GM23338 (cell line): ENCODE results near the gene LRRC38. TPM values are rescaled to one million over a fixed set of nuclear protein-coding genes. Genes with fewer than 3 reads are reported as not detected.

Source experiments
- ATAC-seq: fragments of 200-7000 bp; cut with Tn5 transposase; 3 replicates; pipeline ENCODE4 v1.9.1; 2020
- DNase-seq: peaks from one replicate; pipeline ENCODE4 v3.0.0-alpha.2; 2015; ENCODE audit warnings: low spot score
- H2AFZ ChIP-seq: fragments of 200-600 bp; sonication (generic); 2 replicates; pipeline ENCODE4 v1.8.0; 2016; ENCODE audit warnings: antibody characterized with exemption, mild to moderate bottlenecking, moderate library complexity
- H3F3A ChIP-seq: fragments of 200-600 bp; sonication (generic); replicated peaks from 2 replicates; pipeline ENCODE4 v1.8.0; 2017; ENCODE audit warnings: antibody characterized with exemption, mixed run types, low read depth
- H3K27ac ChIP-seq: fragments of 200-600 bp; sonication (generic); 2 replicates; pipeline ENCODE4 v1.6.1; 2016; ENCODE audit warnings: low read depth
- H3K27me3 ChIP-seq: fragments of 200-600 bp; sonication (generic); 2 replicates; pipeline ENCODE4 v1.8.0; 2016; ENCODE audit warnings: mild to moderate bottlenecking, mixed run types, moderate library complexity; ENCODE audit not compliant: insufficient read depth
- H3K36me3 ChIP-seq: fragments of 200-600 bp; sonication (generic); 2 replicates; pipeline ENCODE4 v1.8.0; 2016; ENCODE audit warnings: mild to moderate bottlenecking; ENCODE audit not compliant: insufficient read depth
- H3K4me1 ChIP-seq: fragments of 200-600 bp; sonication (generic); 2 replicates; pipeline ENCODE4 v1.8.0; 2016; ENCODE audit warnings: mild to moderate bottlenecking, moderate library complexity; ENCODE audit not compliant: insufficient read depth
- H3K4me2 ChIP-seq: fragments of 200-600 bp; sonication (generic); 2 replicates; pipeline ENCODE4 v1.7.1; 2017; ENCODE audit warnings: mixed run types
- H3K4me3 ChIP-seq: fragments of 200-600 bp; sonication (generic); 2 replicates; pipeline ENCODE4 v1.6.1; 2016; ENCODE audit warnings: mixed run types
- H3K79me2 ChIP-seq: fragments of 200-600 bp; sonication (generic); replicated peaks from 2 replicates; pipeline ENCODE4 v1.8.0; 2017; ENCODE audit warnings: mild to moderate bottlenecking; ENCODE audit not compliant: insufficient read depth
- H3K9me2 ChIP-seq: fragments of 200-600 bp; sonication (generic); 2 replicates; pipeline ENCODE4 v1.8.0; 2017; ENCODE audit not compliant: insufficient read depth
- H4K20me1 ChIP-seq: fragments of 200-600 bp; sonication (generic); replicated peaks from 2 replicates; pipeline ENCODE4 v1.8.0; 2017; ENCODE audit warnings: mild to moderate bottlenecking; ENCODE audit not compliant: insufficient read depth
- H3K27ac Mint-ChIP-seq: 2 replicates; pipeline ENCODE4 v1.8.0; 2020; ENCODE audit warnings: inconsistent platforms, mild to moderate bottlenecking, moderate library complexity, mixed read lengths
- H3K27me3 Mint-ChIP-seq: 3 replicates; pipeline ENCODE4 v1.8.0; 2022; ENCODE audit warnings: low read depth, mild to moderate bottlenecking, moderate library complexity, mixed read lengths, inconsistent platforms; ENCODE audit not compliant: insufficient read depth, poor library complexity
- H3K36me3 Mint-ChIP-seq: 3 replicates; pipeline ENCODE4 v1.8.0; 2021; ENCODE audit warnings: low read depth, mild to moderate bottlenecking, inconsistent platforms, moderate library complexity, mixed read lengths
- H3K4me1 Mint-ChIP-seq: 3 replicates; pipeline ENCODE4 v1.8.0; 2020; ENCODE audit warnings: mild to moderate bottlenecking, inconsistent platforms, mixed read lengths
- H3K4me3 Mint-ChIP-seq: 3 replicates; pipeline ENCODE4 v1.8.0; 2021; ENCODE audit warnings: moderate library complexity, mild to moderate bottlenecking, inconsistent platforms, mixed read lengths
- H3K9me3 Mint-ChIP-seq: 3 replicates; pipeline ENCODE4 v1.8.0; 2020; ENCODE audit warnings: moderate library complexity, mild to moderate bottlenecking, inconsistent platforms, mixed read lengths
- CREB1 ChIP-seq: fragments of 250-450 bp; sonication (Bioruptor Pico); IDR thresholded peaks from 2 replicates; pipeline ENCODE4 v1.5.0; 2020; ENCODE audit warnings: low read depth, mild to moderate bottlenecking, moderate library complexity
- CTCF ChIP-seq, 2 experiments: fragments of 200-600 bp in 1 of 2; sonication (generic) in 1 of 2; conservative IDR thresholded peaks; 2 replicates each; pipeline versions ENCODE4 v1.5.1 to v1.6.1; 2016 to 2017; ENCODE audit warnings: antibody characterized with exemption in 2 of 2, low read depth in 2 of 2, mild to moderate bottlenecking in 2 of 2, moderate library complexity in 1 of 2
- EZH2 ChIP-seq: fragments of 200-600 bp; sonication (generic); IDR thresholded peaks from one replicate; pipeline ENCODE4 v1.8.0; 2017; ENCODE audit warnings: antibody characterized with exemption, mild to moderate bottlenecking, low read depth; ENCODE audit not compliant: unreplicated experiment
- EZH2phosphoT487 ChIP-seq: fragments of 200-600 bp; sonication (generic); IDR thresholded peaks from one replicate; pipeline ENCODE4 v1.8.1; 2018; ENCODE audit warnings: antibody characterized with exemption; ENCODE audit not compliant: unreplicated experiment
- JUNB ChIP-seq: IDR thresholded peaks from one replicate; pipeline ENCODE4 v1.6.1; 2016; ENCODE audit warnings: antibody characterized with exemption; ENCODE audit not compliant: unreplicated experiment
- NANOG ChIP-seq: IDR thresholded peaks from 2 replicates; pipeline ENCODE4 v1.6.1; 2016; ENCODE audit warnings: antibody characterized with exemption, borderline replicate concordance
- POLR2AphosphoS5 ChIP-seq: IDR thresholded peaks from 2 replicates; pipeline ENCODE4 v1.6.1; 2016; ENCODE audit warnings: antibody characterized with exemption, low read depth
- STAT1 ChIP-seq: IDR thresholded peaks from one replicate; pipeline ENCODE4 v1.6.1; 2016; ENCODE audit warnings: antibody characterized with exemption; ENCODE audit not compliant: unreplicated experiment
- ZNF114 ChIP-seq: fragments of 250-450 bp; sonication (Bioruptor Pico); IDR thresholded peaks from 2 replicates; pipeline ENCODE4 v1.5.0; 2020; ENCODE audit warnings: mild to moderate bottlenecking, moderate library complexity
- ZNF331 ChIP-seq: fragments of 250-450 bp; sonication (Bioruptor Pico); IDR thresholded peaks from 2 replicates; pipeline ENCODE4 v1.5.0; 2020; ENCODE audit warnings: low read depth, mild to moderate bottlenecking, moderate library complexity
- polyA plus RNA-seq: library from polyadenylated mRNA; unstranded; fragments of >200 nt; fragmentation: Nextera tagmentation; extraction: Ambion mirVana; gene quantifications from 2 replicates; pipeline ENCODE4 v1.2.1, GENCODE V29; 2016
- total RNA-seq: library from RNA; depleted of rRNA; stranded (reverse); fragments of >200 nt; shearing (Covaris generic); gene quantifications from 2 replicates; pipeline ENCODE4 v1.2.3, GENCODE V29; 2014
- TF ChIP-seq, protein P1 (sequence below): IDR thresholded peaks from one replicate; pipeline ENCODE4 v1.6.1; 2018; ENCODE audit warnings: antibody characterized with exemption; ENCODE audit not compliant: unreplicated experiment
- TF ChIP-seq, protein P2 (sequence below): IDR thresholded peaks from 2 replicates; pipeline ENCODE4 v1.6.1; 2016; ENCODE audit warnings: antibody characterized with exemption

The LRRC38 gene
- total and polyA plus RNA-seq, 2 experiments from 2014 or later, result 0.17 TPM; not detected in 1

DNA sequence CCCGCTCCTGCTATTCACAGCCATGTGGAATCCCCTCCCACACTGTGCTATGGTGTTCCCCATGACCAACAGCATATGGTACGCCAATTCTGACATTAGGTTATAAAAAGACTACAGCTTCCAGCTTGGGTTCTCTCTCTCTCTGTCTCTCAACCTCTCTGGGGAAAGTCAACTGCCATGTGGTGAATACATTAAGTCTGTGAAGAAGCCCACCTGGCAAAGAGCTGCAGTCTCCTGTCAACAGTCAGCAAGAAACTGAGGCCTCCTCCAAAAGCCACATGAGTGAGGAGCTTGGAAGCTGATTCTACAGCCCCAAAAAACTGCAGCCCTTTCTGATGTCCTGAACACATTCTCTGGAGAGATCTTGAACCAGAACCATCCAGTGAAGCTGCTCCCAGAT lies 25.0 kb upstream of the LRRC38 start (continued):
- TF ChIP-seq ZNF331 (CRISPR knock-in tag) (no peak), ZNF114 (CRISPR knock-in tag) (no peak), NANOG (no peak), EZH2 (no peak)
- TF ChIP-seq, protein P1, sequence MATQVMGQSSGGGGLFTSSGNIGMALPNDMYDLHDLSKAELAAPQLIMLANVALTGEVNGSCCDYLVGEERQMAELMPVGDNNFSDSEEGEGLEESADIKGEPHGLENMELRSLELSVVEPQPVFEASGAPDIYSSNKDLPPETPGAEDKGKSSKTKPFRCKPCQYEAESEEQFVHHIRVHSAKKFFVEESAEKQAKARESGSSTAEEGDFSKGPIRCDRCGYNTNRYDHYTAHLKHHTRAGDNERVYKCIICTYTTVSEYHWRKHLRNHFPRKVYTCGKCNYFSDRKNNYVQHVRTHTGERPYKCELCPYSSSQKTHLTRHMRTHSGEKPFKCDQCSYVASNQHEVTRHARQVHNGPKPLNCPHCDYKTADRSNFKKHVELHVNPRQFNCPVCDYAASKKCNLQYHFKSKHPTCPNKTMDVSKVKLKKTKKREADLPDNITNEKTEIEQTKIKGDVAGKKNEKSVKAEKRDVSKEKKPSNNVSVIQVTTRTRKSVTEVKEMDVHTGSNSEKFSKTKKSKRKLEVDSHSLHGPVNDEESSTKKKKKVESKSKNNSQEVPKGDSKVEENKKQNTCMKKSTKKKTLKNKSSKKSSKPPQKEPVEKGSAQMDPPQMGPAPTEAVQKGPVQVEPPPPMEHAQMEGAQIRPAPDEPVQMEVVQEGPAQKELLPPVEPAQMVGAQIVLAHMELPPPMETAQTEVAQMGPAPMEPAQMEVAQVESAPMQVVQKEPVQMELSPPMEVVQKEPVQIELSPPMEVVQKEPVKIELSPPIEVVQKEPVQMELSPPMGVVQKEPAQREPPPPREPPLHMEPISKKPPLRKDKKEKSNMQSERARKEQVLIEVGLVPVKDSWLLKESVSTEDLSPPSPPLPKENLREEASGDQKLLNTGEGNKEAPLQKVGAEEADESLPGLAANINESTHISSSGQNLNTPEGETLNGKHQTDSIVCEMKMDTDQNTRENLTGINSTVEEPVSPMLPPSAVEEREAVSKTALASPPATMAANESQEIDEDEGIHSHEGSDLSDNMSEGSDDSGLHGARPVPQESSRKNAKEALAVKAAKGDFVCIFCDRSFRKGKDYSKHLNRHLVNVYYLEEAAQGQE, result no peak
- TF ChIP-seq, protein P2, sequence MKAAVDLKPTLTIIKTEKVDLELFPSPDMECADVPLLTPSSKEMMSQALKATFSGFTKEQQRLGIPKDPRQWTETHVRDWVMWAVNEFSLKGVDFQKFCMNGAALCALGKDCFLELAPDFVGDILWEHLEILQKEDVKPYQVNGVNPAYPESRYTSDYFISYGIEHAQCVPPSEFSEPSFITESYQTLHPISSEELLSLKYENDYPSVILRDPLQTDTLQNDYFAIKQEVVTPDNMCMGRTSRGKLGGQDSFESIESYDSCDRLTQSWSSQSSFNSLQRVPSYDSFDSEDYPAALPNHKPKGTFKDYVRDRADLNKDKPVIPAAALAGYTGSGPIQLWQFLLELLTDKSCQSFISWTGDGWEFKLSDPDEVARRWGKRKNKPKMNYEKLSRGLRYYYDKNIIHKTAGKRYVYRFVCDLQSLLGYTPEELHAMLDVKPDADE, result no peak

DNA sequence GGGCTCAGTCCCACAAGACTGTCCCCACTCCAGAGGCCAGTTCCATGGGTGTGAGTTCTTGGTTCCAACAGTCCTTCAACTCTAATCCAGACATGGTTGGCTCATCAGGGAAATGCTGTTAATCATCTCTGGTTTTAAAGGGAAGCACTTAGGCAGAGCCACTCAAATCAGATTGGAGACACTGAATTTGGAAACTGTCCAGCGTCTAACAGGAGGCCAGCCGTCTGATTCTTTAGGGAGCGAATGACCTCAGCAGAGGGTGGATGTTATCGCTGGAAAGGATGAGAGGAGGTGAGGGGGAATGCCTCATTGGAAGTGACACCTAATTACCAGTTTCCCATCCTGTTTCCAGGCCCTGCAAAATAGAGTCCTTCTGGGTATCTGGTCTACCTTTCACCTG lies 22.8 kb upstream of the LRRC38 start:
- DNase-seq, result no peak

More for the DNA sequence above, 22.8 kb upstream of the LRRC38 start:
- H3F3A ChIP-seq, result no peaks in the 10 kb centered on the region
- Mint-ChIP-seq H3K27ac (no peak overlapping the region), H3K27me3 (peaks cover 3% of the 10 kb centered on the region), H3K36me3 (no peaks in the 10 kb centered on the region), H3K9me3 (no peaks in the 10 kb centered on the region), H3K4me3 (no peak overlapping the region), H3K4me1 (peaks cover 7% of the 10 kb centered on the region; the same call in 2 of the 3 replicates)
- no peaks in the 10 kb centered on the region for H3K27me3 ChIP-seq
- no peak overlapping the region for H3K27ac ChIP-seq
- TF ChIP-seq, protein P2, result no peak
- no peak for TF ChIP-seq ZNF331 (CRISPR knock-in tag)
- no peak for TF ChIP-seq CREB1 (CRISPR knock-in tag)
- no peak for TF ChIP-seq POLR2AphosphoS5
- no peak for TF ChIP-seq ZNF114 (CRISPR knock-in tag)
- TF ChIP-seq JUNB, result no peak
- TF ChIP-seq EZH2, result no peak
- no peak for TF ChIP-seq CTCF (conservative IDR thresholded peaks at IDR 0.05; ENCODE audit: low read depth in 2 of 2)
- TF ChIP-seq, protein P1, result no peak
- no peak for TF ChIP-seq EZH2phosphoT487
- TF ChIP-seq STAT1, result no peak
- no peaks in the 10 kb centered on the region for H3K79me2 ChIP-seq
- H3K4me1 ChIP-seq, result no peaks in the 10 kb centered on the region
- ATAC-seq, result no peak
- H3K9me2 ChIP-seq, result no peaks in the 10 kb centered on the region
- no peaks in the 10 kb centered on the region; the same call in 1 of the 2 replicates for H4K20me1 ChIP-seq
- H3K36me3 ChIP-seq, result no peaks in the 10 kb centered on the region
- no peak overlapping the region for H3K4me2 ChIP-seq
- no peak overlapping the region for H2AFZ ChIP-seq
- H3K4me3 ChIP-seq, result no peak overlapping the region
